WTC11 (cell line): ENCODE results near the gene SHOC2. TPM values are rescaled to one million over a fixed set of nuclear protein-coding genes. Genes with fewer than 3 reads are reported as not detected.

Experiments
- ATAC-seq: fragments of 200-7000 bp; cut with Tn5 transposase; 2 replicates; pipeline ENCODE4 v1.10.0; 2021; ENCODE audit warnings: mild to moderate bottlenecking, moderate library complexity
- CTCF ChIA-PET: fragments of 300-600 bp; sonication (Branson Sonifier 250); formaldehyde crosslinking; loops from one replicate; lab custom pipeline; 2021; ENCODE audit warnings: antibody characterized with exemption; lab: Charles Lee
- POLR2A ChIA-PET: fragments of 350-600 bp; sonication (Branson Sonifier 250); formaldehyde crosslinking; loops from one replicate; lab custom pipeline; 2021; ENCODE audit warnings: antibody characterized with exemption; lab: Charles Lee
- DNase-seq: peaks from one replicate; pipeline ENCODE4 v3.0.0; 2021; ENCODE audit warnings: low spot score
- H3K27ac Mint-ChIP-seq: 2 replicates; pipeline ENCODE4 v1.8.0; 2021; ENCODE audit warnings: mixed read lengths
- H3K27me3 Mint-ChIP-seq: 2 replicates; pipeline ENCODE4 v1.8.0; 2021; ENCODE audit warnings: low read depth, mild to moderate bottlenecking, moderate library complexity, mixed read lengths
- H3K36me3 Mint-ChIP-seq: 2 replicates; pipeline ENCODE4 v1.8.0; 2021; ENCODE audit warnings: mixed read lengths
- H3K4me1 Mint-ChIP-seq: 2 replicates; pipeline ENCODE4 v1.8.0; 2022; ENCODE audit warnings: mixed read lengths
- H3K4me3 Mint-ChIP-seq: 2 replicates; pipeline ENCODE4 v1.8.0; 2021; ENCODE audit warnings: mild to moderate bottlenecking, moderate library complexity, mixed read lengths
- H3K9me3 Mint-ChIP-seq: 2 replicates; pipeline ENCODE4 v1.8.0; 2021; ENCODE audit warnings: mixed read lengths
- AFF4 ChIP-seq: sonication (generic); formaldehyde crosslinking; IDR thresholded peaks from 2 replicates; pipeline ENCODE4 v1.8.1; 2023; ENCODE audit warnings: mild to moderate bottlenecking, missing genetic modification reagents, borderline replicate concordance
- CREB1 ChIP-seq: sonication (generic); formaldehyde crosslinking; IDR thresholded peaks from 2 replicates; pipeline ENCODE4 v1.8.0; 2023; ENCODE audit warnings: mild to moderate bottlenecking, missing genetic modification reagents
- E2F1 ChIP-seq: sonication (generic); formaldehyde crosslinking; IDR thresholded peaks from 2 replicates; pipeline ENCODE4 v1.8.0; 2022; ENCODE audit warnings: mild to moderate bottlenecking, missing genetic modification reagents
- ESRRA ChIP-seq: sonication (generic); formaldehyde crosslinking; IDR thresholded peaks from 2 replicates; pipeline ENCODE4 v1.8.1; 2022; ENCODE audit warnings: mild to moderate bottlenecking, missing genetic modification reagents, borderline replicate concordance
- ETV6 ChIP-seq: sonication (generic); formaldehyde crosslinking; IDR thresholded peaks from 2 replicates; pipeline ENCODE4 v1.8.1; 2022; ENCODE audit warnings: mild to moderate bottlenecking, missing genetic modification reagents
- FOXP1 ChIP-seq: sonication (generic); formaldehyde crosslinking; IDR thresholded peaks from 2 replicates; pipeline ENCODE4 v1.8.0; 2022; ENCODE audit warnings: missing genetic modification reagents, mild to moderate bottlenecking, moderate library complexity, borderline replicate concordance
- KAT7 ChIP-seq: sonication (generic); formaldehyde crosslinking; IDR thresholded peaks from 2 replicates; pipeline ENCODE4 v1.8.1; 2023; ENCODE audit warnings: missing genetic modification reagents, mild to moderate bottlenecking, borderline replicate concordance
- NFATC4 ChIP-seq: fragments of 250-450 bp; sonication (Bioruptor Pico); IDR thresholded peaks from 2 replicates; pipeline ENCODE4 v1.9.0; 2021; ENCODE audit warnings: mild to moderate bottlenecking
- NR2C2 ChIP-seq: sonication (generic); formaldehyde crosslinking; IDR thresholded peaks from 2 replicates; pipeline ENCODE4 v1.8.0; 2022; ENCODE audit warnings: mild to moderate bottlenecking, missing genetic modification reagents
- NR3C1 ChIP-seq: sonication (generic); formaldehyde crosslinking; conservative IDR thresholded peaks from 2 replicates; pipeline ENCODE4 v1.8.1; 2023; ENCODE audit warnings: low read depth, mild to moderate bottlenecking, missing genetic modification reagents
- PREB ChIP-seq: sonication (generic); formaldehyde crosslinking; IDR thresholded peaks from 2 replicates; pipeline ENCODE4 v1.8.1; 2022; ENCODE audit warnings: mild to moderate bottlenecking, missing genetic modification reagents, moderate library complexity, borderline replicate concordance
- RELA ChIP-seq: sonication (generic); formaldehyde crosslinking; IDR thresholded peaks from 2 replicates; pipeline ENCODE4 v1.8.1; 2022; ENCODE audit warnings: missing genetic modification reagents, mild to moderate bottlenecking, borderline replicate concordance
- STAT6 ChIP-seq: sonication (generic); formaldehyde crosslinking; conservative IDR thresholded peaks from 2 replicates; pipeline ENCODE4 v1.8.1; 2023; ENCODE audit warnings: mild to moderate bottlenecking, low read depth, missing genetic modification reagents, moderate library complexity
- TEAD1 ChIP-seq: sonication (generic); formaldehyde crosslinking; IDR thresholded peaks from 2 replicates; pipeline ENCODE4 v1.8.0; 2022; ENCODE audit warnings: mild to moderate bottlenecking, missing genetic modification reagents
- TEAD4 ChIP-seq: sonication (generic); formaldehyde crosslinking; IDR thresholded peaks from 2 replicates; pipeline ENCODE4 v1.8.0; 2022; ENCODE audit warnings: mild to moderate bottlenecking, missing genetic modification reagents
- ZBTB43 ChIP-seq: sonication (generic); formaldehyde crosslinking; IDR thresholded peaks from 2 replicates; pipeline ENCODE4 v1.8.1; 2023; ENCODE audit warnings: mild to moderate bottlenecking, missing genetic modification reagents
- ZNF138 ChIP-seq: sonication (generic); formaldehyde crosslinking; conservative IDR thresholded peaks from 2 replicates; pipeline ENCODE4 v1.8.1; 2022; ENCODE audit warnings: mild to moderate bottlenecking, moderate library complexity, missing genetic modification reagents
- total RNA-seq: library from RNA; stranded (reverse); gene quantifications from 3 replicates; pipeline ENCODE4 v1.2.3, GENCODE V29; 2021

SHOC2 gene
- total RNA-seq, 1 experiment from 2014 or later = 21.6 TPM

GRCh38 chr10:110962443-110962842 lies 43.0 kb downstream of the SHOC2 start (continued):
- TF ChIP-seq FOXP1 (CRISPR knock-in tag) (no peak), TEAD4 (CRISPR knock-in tag) (no peak), ETV6 (CRISPR knock-in tag) (no peak), RELA (CRISPR knock-in tag) (no peak), E2F1 (no peak), ZNF138 (no peak), CREB1 (CRISPR knock-in tag) (no peak), STAT6 (CRISPR knock-in tag) (no peak), ESRRA (no peak), KAT7 (CRISPR knock-in tag) (no peak), NR2C2 (CRISPR knock-in tag) (no peak)

- Mint-ChIP-seq H3K4me1 (peaks cover 4% of the 10 kb centered on the region; the same call in 1 of the 2 replicates), H3K27me3 (no peaks in the 10 kb centered on the region), H3K9me3 (no peaks in the 10 kb centered on the region), H3K4me3 (no peak overlapping the region), H3K36me3 (no peaks in the 10 kb centered on the region), H3K27ac (no peak overlapping the region; the same call in 1 of the 2 replicates)
- ChIA-PET POLR2A (no interaction called here), CTCF (no interaction called here)
- ATAC-seq (no peak), DNase-seq (no peak)
- TF ChIP-seq NR3C1 (CRISPR knock-in tag) = no peak
Observed at GRCh38 chr10:110963162-110963561, 43.8 kb downstream of the SHOC2 start.

- POLR2A ChIA-PET = no interaction called here
- H3K27me3 Mint-ChIP-seq = no peaks in the 10 kb centered on the region
- no peak overlapping the region for H3K4me3 Mint-ChIP-seq
- peaks cover 7% of the 10 kb centered on the region; the same call in 1 of the 2 replicates for H3K4me1 Mint-ChIP-seq
- ATAC-seq = no peak
- no peaks in the 10 kb centered on the region for H3K9me3 Mint-ChIP-seq
- TF ChIP-seq TEAD1 = no peak
- TF ChIP-seq AFF4 (CRISPR knock-in tag) = no peak
- TF ChIP-seq PREB = no peak
- no peak for TF ChIP-seq NFATC4 (CRISPR knock-in tag)
- TF ChIP-seq ZBTB43 (CRISPR knock-in tag) = no peak
- TF ChIP-seq, all 79 proteins: peak for 0
- DNase-seq = no peak
- H3K27ac Mint-ChIP-seq = no peak overlapping the region
- no peaks in the 10 kb centered on the region for H3K36me3 Mint-ChIP-seq
- CTCF ChIA-PET = no interaction called here
Observed at GRCh38 chr10:110964681-110965080, 45.3 kb downstream of the SHOC2 start.
